GM21576 (cell line): ENCODE data around the gene HOXB7.

Source experiments
- ATAC-seq: cut with Tn5 transposase; IDR thresholded peaks from one replicate; pipeline ENCODE4 v1.9.1; 2021; ENCODE audit warnings: mild to moderate bottlenecking, moderate library complexity; ENCODE audit not compliant: unreplicated experiment

The HOXB7 gene

GRCh38 chr17:48637323-48638260 is 26.8 kb upstream of the HOXB7 start:
- ATAC-seq = no peak

GRCh38 chr17:48636177-48637018 is 25.6 kb upstream of the HOXB7 start:
- no peak for ATAC-seq

GRCh38 chr17:48634493-48635208 is 23.8 kb upstream of the HOXB7 start:
- ATAC-seq = no peak

- ATAC-seq = no peak
Measured at GRCh38 chr17:48633266-48633677, 22.5 kb upstream of the HOXB7 start.

- no peak for ATAC-seq
Measured at GRCh38 chr17:48632579-48633265, 21.9 kb upstream of the HOXB7 start.

- no peak for ATAC-seq
Measured at GRCh38 chr17:48631693-48632578, 21.1 kb upstream of the HOXB7 start.

GRCh38 chr17:48630925-48631692 is 20.3 kb upstream of the HOXB7 start:
- no peak for ATAC-seq

GRCh38 chr17:48630009-48630924 is 19.4 kb upstream of the HOXB7 start:
- no peak for ATAC-seq

GRCh38 chr17:48629411-48629759 is 18.6 kb upstream of the HOXB7 start:
- ATAC-seq = no peak

- no peak for ATAC-seq
Measured at GRCh38 chr17:48628649-48629410, 18.0 kb upstream of the HOXB7 start.

GRCh38 chr17:48627623-48628521 is 17.1 kb upstream of the HOXB7 start:
- ATAC-seq = no peak

- no peak for ATAC-seq
Measured at GRCh38 chr17:48627118-48627597, 16.3 kb upstream of the HOXB7 start.

GRCh38 chr17:48626245-48627117 is 15.7 kb upstream of the HOXB7 start, which contains the start of gene HOXB9:
Gene HOXB9 (minus strand): TSS chr17:48626358. CDS start chr17:48626269, 89 bp downstream.
- no peak for ATAC-seq

GRCh38 chr17:48625495-48626244 is 14.9 kb upstream of the HOXB7 start:
- ATAC-seq = no peak
